GM19395 (cell line): ENCODE measurements around the gene C5.
"Not testable (repeated sequence)": the region's sequence is repeated elsewhere in the genome, so short reads cannot be mapped to it uniquely, and the experiment has no call there.

Source experiments
- ATAC-seq: cut with Tn5 transposase; IDR thresholded peaks from one replicate; pipeline ENCODE4 v1.9.1; 2021; ENCODE audit warnings: mild to moderate bottlenecking, moderate library complexity; ENCODE audit not compliant: unreplicated experiment

Gene C5

GRCh38 chr9:121050128-121050988, at the start of gene C5:
Gene C5 (minus strand): TSS chr9:121050275. CDS start chr9:121050246, 29 bp downstream.
- ATAC-seq = no peak

GRCh38 chr9:121098567-121099198, 48.6 kb upstream of the C5 start:
- ATAC-seq = no peak

- ATAC-seq = no peak
Observed at GRCh38 chr9:121095057-121095456, 45.0 kb upstream of the C5 start.

GRCh38 chr9:121090743-121091142, 40.7 kb upstream of the C5 start:
- not testable (repeated sequence) for ATAC-seq

- ATAC-seq = no peak
Observed at GRCh38 chr9:121088576-121088975, 38.5 kb upstream of the C5 start.

- ATAC-seq = no peak
Observed at GRCh38 chr9:121085661-121086060, 35.6 kb upstream of the C5 start.

- ATAC-seq = no peak
Observed at GRCh38 chr9:121082075-121082474, 32.0 kb upstream of the C5 start.

- ATAC-seq = peak; percentile 4
Observed at GRCh38 chr9:121075251-121076036, 25.4 kb upstream of the C5 start.

- ATAC-seq = peak; percentile 69
Observed at GRCh38 chr9:121074370-121075250, 24.5 kb upstream of the C5 start, which contains the start of gene CNTRL. Gene CNTRL (plus strand): TSS chr9:121074955. CDS start chr9:121088327, 13,372 bp downstream.

GRCh38 chr9:121073038-121073437, 23.0 kb upstream of the C5 start:
- ATAC-seq = no peak

- peak; percentile 55 for ATAC-seq
Observed at GRCh38 chr9:121071756-121072421, 21.8 kb upstream of the C5 start.

- ATAC-seq = peak; percentile 18
Observed at GRCh38 chr9:121071370-121071755, 21.3 kb upstream of the C5 start.

- ATAC-seq = no peak
Observed at GRCh38 chr9:121069396-121069795, 19.3 kb upstream of the C5 start.

GRCh38 chr9:121067640-121068039, 17.6 kb upstream of the C5 start:
- no peak for ATAC-seq

GRCh38 chr9:121066850-121067249, 16.8 kb upstream of the C5 start:
- no peak for ATAC-seq

GRCh38 chr9:121059998-121060636, 10.0 kb upstream of the C5 start:
- ATAC-seq = no peak

- ATAC-seq = no peak
Observed at GRCh38 chr9:121059513-121059912, 9.4 kb upstream of the C5 start.

GRCh38 chr9:121057821-121058220, 7.7 kb upstream of the C5 start:
- ATAC-seq = no peak

GRCh38 chr9:121055642-121056143, 5.6 kb upstream of the C5 start:
- ATAC-seq = no peak
